ENCODE data around the gene BCL2L1.
"Not testable (repeated sequence)": the region's sequence is repeated elsewhere in the genome, so short reads cannot be mapped to it uniquely, and the experiment has no call there.

BCL2L1 gene

GRCh38 chr20:31722257-31723068 lies at the start of gene BCL2L1:
BCL2L1 (minus strand) TSS chr20:31722868; CDS start chr20:31722218, 650 bp downstream.
- no peak for DNase-seq

- DNase-seq = no peak
These were observed 47.6 kb upstream of the BCL2L1 start for GRCh38 chr20:31770243-31770642.

- DNase-seq = no peak
These were observed 47.0 kb upstream of the BCL2L1 start for GRCh38 chr20:31769681-31770080.

- no peak for DNase-seq
These were observed 45.1 kb upstream of the BCL2L1 start for GRCh38 chr20:31767805-31768204.

GRCh38 chr20:31764641-31765305 lies 42.1 kb upstream of the BCL2L1 start:
- no peak for DNase-seq

GRCh38 chr20:31760519-31761240 lies 38.0 kb upstream of the BCL2L1 start:
- DNase-seq = no peak

GRCh38 chr20:31759836-31760518 lies 37.3 kb upstream of the BCL2L1 start:
- no peak for DNase-seq

- no peak for DNase-seq
These were observed 36.3 kb upstream of the BCL2L1 start for GRCh38 chr20:31758991-31759390.

- DNase-seq = no peak
These were observed 35.9 kb upstream of the BCL2L1 start for GRCh38 chr20:31758521-31758920.

GRCh38 chr20:31757254-31757653 lies 34.6 kb upstream of the BCL2L1 start:
- DNase-seq = no peak

GRCh38 chr20:31751126-31751525 lies 28.5 kb upstream of the BCL2L1 start:
- no peak for DNase-seq

GRCh38 chr20:31749223-31749622 lies 26.6 kb upstream of the BCL2L1 start:
- no peak for DNase-seq

GRCh38 chr20:31747640-31748039 lies 25.0 kb upstream of the BCL2L1 start:
- DNase-seq = no peak

- not testable (repeated sequence) for DNase-seq
These were observed 24.4 kb upstream of the BCL2L1 start for GRCh38 chr20:31747028-31747427.

GRCh38 chr20:31746068-31746878 lies 23.6 kb upstream of the BCL2L1 start:
- no peak for DNase-seq

GRCh38 chr20:31740656-31741323 lies 18.1 kb upstream of the BCL2L1 start:
- DNase-seq = no peak

- no peak for DNase-seq
These were observed 17.5 kb upstream of the BCL2L1 start for GRCh38 chr20:31740208-31740607.

- DNase-seq = no peak
These were observed 16.9 kb upstream of the BCL2L1 start for GRCh38 chr20:31739550-31739977.

- DNase-seq = peak; percentile 91
These were observed 16.3 kb upstream of the BCL2L1 start, which contains the start of gene TPX2 for GRCh38 chr20:31738729-31739549. TPX2 (plus strand) TSS chr20:31739290; CDS start chr20:31757477, 18,187 bp downstream.

- no peak for DNase-seq
These were observed 8.7 kb upstream of the BCL2L1 start for GRCh38 chr20:31731321-31731717.

Data from SIG-M5 (cell line).